ENCODE results near the gene FCN3. TPM values are rescaled to one million over a fixed set of nuclear protein-coding genes. Genes with fewer than 3 reads are reported as not detected.
A peak's percentile ranks its signal among the peaks of the same experiment; 100 is the strongest.

The FCN3 gene
- total and polyA plus RNA-seq, 2 donors from 2014 or later, result 7.9 to 240 TPM

DNA sequence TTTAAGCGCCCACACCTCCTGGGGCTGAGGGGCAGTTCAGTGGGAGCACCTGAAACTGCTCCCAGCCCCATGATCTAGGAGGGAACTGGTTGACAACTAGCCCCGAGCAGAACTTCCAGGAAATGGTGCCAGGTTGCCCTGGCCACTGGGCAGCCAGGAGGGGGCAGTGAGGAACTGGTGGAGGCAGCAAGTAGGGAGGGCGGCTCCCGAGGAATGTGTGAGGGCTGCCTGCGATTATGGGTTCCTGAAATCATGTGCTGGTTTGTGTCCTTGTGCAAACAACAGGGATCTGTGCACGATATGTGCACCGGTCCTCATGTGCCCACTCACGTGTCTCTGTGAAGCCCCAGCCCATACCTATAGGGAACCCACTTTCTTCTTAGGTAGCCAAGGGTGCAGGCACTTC lies 27.7 kb upstream of the FCN3 start:
- H3K4me3 ChIP-seq (ENCODE audit: low read length in 3 of 3), result no peak overlapping the region
- no peaks in the 10 kb centered on the region for H3K9me3 ChIP-seq (ENCODE audit: control insufficient read depth in 2 of 3, insufficient read depth in 1 of 3, low read length in 3 of 3)
- H3K9ac ChIP-seq (ENCODE audit: low read length in 3 of 3), result no peak overlapping the region
- FAIRE-seq (no peak), DNase-seq (peak; percentile 68 to 92 (median 78))
- TF ChIP-seq, protein P1, sequence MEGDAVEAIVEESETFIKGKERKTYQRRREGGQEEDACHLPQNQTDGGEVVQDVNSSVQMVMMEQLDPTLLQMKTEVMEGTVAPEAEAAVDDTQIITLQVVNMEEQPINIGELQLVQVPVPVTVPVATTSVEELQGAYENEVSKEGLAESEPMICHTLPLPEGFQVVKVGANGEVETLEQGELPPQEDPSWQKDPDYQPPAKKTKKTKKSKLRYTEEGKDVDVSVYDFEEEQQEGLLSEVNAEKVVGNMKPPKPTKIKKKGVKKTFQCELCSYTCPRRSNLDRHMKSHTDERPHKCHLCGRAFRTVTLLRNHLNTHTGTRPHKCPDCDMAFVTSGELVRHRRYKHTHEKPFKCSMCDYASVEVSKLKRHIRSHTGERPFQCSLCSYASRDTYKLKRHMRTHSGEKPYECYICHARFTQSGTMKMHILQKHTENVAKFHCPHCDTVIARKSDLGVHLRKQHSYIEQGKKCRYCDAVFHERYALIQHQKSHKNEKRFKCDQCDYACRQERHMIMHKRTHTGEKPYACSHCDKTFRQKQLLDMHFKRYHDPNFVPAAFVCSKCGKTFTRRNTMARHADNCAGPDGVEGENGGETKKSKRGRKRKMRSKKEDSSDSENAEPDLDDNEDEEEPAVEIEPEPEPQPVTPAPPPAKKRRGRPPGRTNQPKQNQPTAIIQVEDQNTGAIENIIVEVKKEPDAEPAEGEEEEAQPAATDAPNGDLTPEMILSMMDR (IDR thresholded peaks at IDR 0.05; ENCODE audit: borderline replicate concordance, extremely low read depth, insufficient read depth), result peak; percentile 72
- H3K27me3 ChIP-seq (ENCODE audit: control insufficient read depth, insufficient read depth, low read length), result no peaks in the 10 kb centered on the region
- peak overlapping the region; percentile 41 to 69 for H3K27ac ChIP-seq (ENCODE audit: low read depth in 2 of 2, low read length in 2 of 2)
- H3K36me3 ChIP-seq (ENCODE audit: control insufficient read depth in 2 of 3, insufficient read depth in 3 of 3, low read length in 3 of 3), result peaks cover 0 to 5% (median 1%) of the 10 kb centered on the region in 3 donors
- intact Hi-C loops (cut with DNase I), result no loop called here
- H3K4me1 ChIP-seq (ENCODE audit: control insufficient read depth in 2 of 3, insufficient read depth in 2 of 3, low read depth in 1 of 3, low read length in 3 of 3), result peaks cover 6 to 24% (median 12%) of the 10 kb centered on the region in 3 donors

GRCh38 chr1:27400963-27401341 lies 26.3 kb upstream of the FCN3 start:
- DNase-seq, result no peak
- TF ChIP-seq, protein P1 (IDR thresholded peaks at IDR 0.05; ENCODE audit: borderline replicate concordance, extremely low read depth, insufficient read depth), result no peak
- H3K27ac ChIP-seq (ENCODE audit: low read depth in 2 of 2, low read length in 2 of 2), result no peak overlapping the region
- no peak overlapping the region for H3K4me3 ChIP-seq (ENCODE audit: low read length in 3 of 3)
- intact Hi-C loops (cut with DNase I), result no loop called here
- no peak overlapping the region for H3K9ac ChIP-seq (ENCODE audit: low read length in 3 of 3)
- H3K4me1 ChIP-seq (ENCODE audit: control insufficient read depth in 2 of 3, insufficient read depth in 2 of 3, low read depth in 1 of 3, low read length in 3 of 3), result peaks cover 6 to 21% (median 12%) of the 10 kb centered on the region in 3 donors
- H3K36me3 ChIP-seq (ENCODE audit: control insufficient read depth in 2 of 3, insufficient read depth in 3 of 3, low read length in 3 of 3), result no peaks in the 10 kb centered on the region
- FAIRE-seq, result no peak
- no peaks in the 10 kb centered on the region for H3K27me3 ChIP-seq (ENCODE audit: control insufficient read depth, insufficient read depth, low read length)
- H3K9me3 ChIP-seq (ENCODE audit: control insufficient read depth in 2 of 3, insufficient read depth in 1 of 3, low read length in 3 of 3), result no peaks in the 10 kb centered on the region

- peaks cover 6 to 21% (median 12%) of the 10 kb centered on the region in 3 donors for H3K4me1 ChIP-seq (ENCODE audit: control insufficient read depth in 2 of 3, insufficient read depth in 2 of 3, low read depth in 1 of 3, low read length in 3 of 3)
- TF ChIP-seq, protein P1 (IDR thresholded peaks at IDR 0.05; ENCODE audit: borderline replicate concordance, extremely low read depth, insufficient read depth), result no peak
- FAIRE-seq (no peak), DNase-seq (no peak)
- H3K27me3 ChIP-seq (ENCODE audit: control insufficient read depth, insufficient read depth, low read length), result no peaks in the 10 kb centered on the region
- intact Hi-C loops (cut with DNase I), result no loop called here
- H3K36me3 ChIP-seq (ENCODE audit: control insufficient read depth in 2 of 3, insufficient read depth in 3 of 3, low read length in 3 of 3), result no peaks in the 10 kb centered on the region
- no peak overlapping the region for H3K9ac ChIP-seq (ENCODE audit: low read length in 3 of 3)
- no peak overlapping the region for H3K27ac ChIP-seq (ENCODE audit: low read depth in 2 of 2, low read length in 2 of 2)
- peak overlapping the region in 1 of 3 donors; percentile 11 for H3K4me3 ChIP-seq (ENCODE audit: low read length in 3 of 3)
- H3K9me3 ChIP-seq (ENCODE audit: control insufficient read depth in 2 of 3, insufficient read depth in 1 of 3, low read length in 3 of 3), result no peaks in the 10 kb centered on the region
Observed at GRCh38 chr1:27400082-27400962, 25.7 kb upstream of the FCN3 start.
